Glomerular endothelial cell (primary cell): Measurements from ENCODE around the gene HDAC11. TPM values are rescaled to one million over a fixed set of nuclear protein-coding genes. Genes with fewer than 3 reads are reported as not detected.
"Not testable (repeated sequence)": the region's sequence is repeated elsewhere in the genome, so short reads cannot be mapped to it uniquely, and the experiment has no call there.

Source experiments
- DNase-seq: peaks from one replicate; pipeline ENCODE4 v3.0.0-alpha.2; 2011; ENCODE audit warnings: low read depth, low spot score; ENCODE audit errors: extremely low read depth
- total RNA-seq: library from RNA; depleted of rRNA; stranded (reverse); fragments of >200 nt; gene quantifications from 2 replicates; pipeline ENCODE4 v1.2.3, GENCODE V29; 2015

Gene HDAC11
- total RNA-seq, 1 donor from 2014 or later: 11.8 TPM

- DNase-seq: no peak
Observed at GRCh38 chr3:13466781-13467180, 13.3 kb upstream of the HDAC11 start.

- DNase-seq: no peak
Observed at GRCh38 chr3:13470894-13471574, 9.1 kb upstream of the HDAC11 start.

GRCh38 chr3:13472286-13472685 is 7.8 kb upstream of the HDAC11 start:
- no peak for DNase-seq

- no peak for DNase-seq
Observed at GRCh38 chr3:13473020-13473419, 7.1 kb upstream of the HDAC11 start.

GRCh38 chr3:13474021-13474420 is 6.1 kb upstream of the HDAC11 start:
- DNase-seq: no peak

GRCh38 chr3:13474776-13475303 is 5.3 kb upstream of the HDAC11 start:
- no peak for DNase-seq

- no peak for DNase-seq
Observed at GRCh38 chr3:13475871-13476590, 4.1 kb upstream of the HDAC11 start.

GRCh38 chr3:13477943-13478342 is 2.2 kb upstream of the HDAC11 start:
- DNase-seq: no peak

- DNase-seq: no peak
Observed at GRCh38 chr3:13479332-13479581, 849 bp upstream of the HDAC11 start.

GRCh38 chr3:13480340-13481318 is 523 bp downstream of the HDAC11 start:
- no peak for DNase-seq

GRCh38 chr3:13482106-13482690 is 2.1 kb downstream of the HDAC11 start:
- no peak for DNase-seq

GRCh38 chr3:13483286-13483685 is 3.2 kb downstream of the HDAC11 start:
- no peak for DNase-seq

GRCh38 chr3:13483988-13484695 is 4.0 kb downstream of the HDAC11 start:
- no peak for DNase-seq

GRCh38 chr3:13484851-13485590 is 4.9 kb downstream of the HDAC11 start:
- DNase-seq: no peak

GRCh38 chr3:13485630-13486562 is 5.8 kb downstream of the HDAC11 start:
- not testable (repeated sequence) for DNase-seq

- no peak for DNase-seq
Observed at GRCh38 chr3:13487403-13487802, 7.3 kb downstream of the HDAC11 start.

GRCh38 chr3:13491206-13491974 is 11.3 kb downstream of the HDAC11 start:
- DNase-seq: no peak

- DNase-seq: no peak
Observed at GRCh38 chr3:13492048-13492447, 11.9 kb downstream of the HDAC11 start.
